Aorta (tissue), 5 donors: ENCODE results near the gene SLC25A2. TPM values are rescaled to one million over a fixed set of nuclear protein-coding genes. Genes with fewer than 3 reads are reported as not detected.
A peak's percentile ranks its signal among the peaks of the same experiment; 100 is the strongest.
"Not testable (repeated sequence)": the region's sequence is repeated elsewhere in the genome, so short reads cannot be mapped to it uniquely, and the experiment has no call there.

Experiments used
- ATAC-seq: fragments of 200-7000 bp; cut with Tn5 transposase; one replicate; pipeline ENCODE4 v1.9.1; 2022; ENCODE audit warnings: moderate library complexity; ENCODE audit not compliant: low FRiP score
- DNase-seq, 2 donors: peaks; one replicate each; pipeline ENCODE4 v3.0.0-alpha.2; 2020
- H3K27ac ChIP-seq, 2 donors: one replicate each; pipeline ENCODE4 v1.5.1; 2013; ENCODE audit warnings: low read length in 2 of 2, mild to moderate bottlenecking in 2 of 2, moderate library complexity in 2 of 2, control low read depth in 1 of 2, inconsistent platforms in 1 of 2, low read depth in 1 of 2
- H3K27me3 ChIP-seq, 2 donors: one replicate each; pipeline ENCODE4 v1.6.1; 2013; ENCODE audit warnings: control low read depth in 1 of 2, low read length in 1 of 2, mild to moderate bottlenecking in 1 of 2, moderate library complexity in 1 of 2; ENCODE audit not compliant: insufficient read depth in 2 of 2, control insufficient read depth in 1 of 2
- H3K36me3 ChIP-seq, 2 donors: one replicate each; pipeline ENCODE4 v1.6.1; 2013; ENCODE audit warnings: control low read depth in 1 of 2, low read length in 1 of 2, mild to moderate bottlenecking in 1 of 2; ENCODE audit not compliant: insufficient read depth in 2 of 2, control insufficient read depth in 1 of 2
- H3K4me1 ChIP-seq, 2 donors: one replicate each; pipeline ENCODE4 v1.6.1; 2013; ENCODE audit warnings: low read length in 2 of 2, control low read depth in 1 of 2, mild to moderate bottlenecking in 1 of 2, moderate library complexity in 1 of 2; ENCODE audit not compliant: insufficient read depth in 2 of 2, control insufficient read depth in 1 of 2
- H3K4me3 ChIP-seq, 2 donors: one replicate each; pipeline ENCODE4 v1.5.1; 2013; ENCODE audit warnings: low read length in 2 of 2, control low read depth in 1 of 2, mild to moderate bottlenecking in 1 of 2
- H3K9me3 ChIP-seq: one replicate; pipeline ENCODE4 v1.6.1; 2013; ENCODE audit warnings: mild to moderate bottlenecking, low read length; ENCODE audit not compliant: control insufficient read depth
- WGBS, 2 donors: extraction: QIAGEN DNeasy Blood & Tissue Kit; methylation state at CpG; one replicate each; pipeline ENCODE4 v1.1.7; 2013; 5-methylcytosine and 5-hydroxymethylcytosine counted together
- intact Hi-C, 2 donors: fragments of 100-400 bp; cut with DNase I; formaldehyde crosslinking; loops; one replicate each; pipeline versions ENCODE4 v1.14.2 to v1.15.0; 2022
- polyA plus RNA-seq, 2 donors: library from polyadenylated mRNA; stranded (reverse); fragments of 200-250 nt; gene quantifications; one replicate each; pipeline ENCODE4 v1.2.3, GENCODE V29; 2013
- total RNA-seq, 2 donors: library from RNA; stranded (reverse); fragmentation: NEBNext Ultra II Directional; extraction: Animal tissue kit (Norgen Biotek cat#: 25700); gene quantifications; one replicate each; pipeline ENCODE4 v1.2.1, GENCODE V29; 2021
- donor health status: healthy with polysubstance abuse.
- donor health status: Bipolar disorder and iron deficiency.
- donor health status: DM: no; HTN: no; CAD: no.
- donor health status: DM: no; HTN: no; CAD: no.
- donor health status: DM: yes; HTN: yes; CAD: no.

SLC25A2 gene
- total and polyA plus RNA-seq, 4 donors = 0.69 to 1.1 TPM; not detected in 2

GRCh38 chr5:141340781-141341354 lies 37.0 kb upstream of the SLC25A2 start:
- DNase-seq, H3K27ac ChIP-seq, H3K27me3 ChIP-seq, H3K36me3 ChIP-seq, ATAC-seq, intact Hi-C loops, H3K4me1 ChIP-seq: not testable (repeated sequence)
- peak overlapping the region in 1 of 2 donors; percentile 15 for H3K4me3 ChIP-seq
- WGBS, 2 donors = 38 to 57% methylated on average over 30 to 45 of the region's 45 CpGs
- H3K9me3 ChIP-seq = peaks cover 38% of the 10 kb centered on the region

DNA sequence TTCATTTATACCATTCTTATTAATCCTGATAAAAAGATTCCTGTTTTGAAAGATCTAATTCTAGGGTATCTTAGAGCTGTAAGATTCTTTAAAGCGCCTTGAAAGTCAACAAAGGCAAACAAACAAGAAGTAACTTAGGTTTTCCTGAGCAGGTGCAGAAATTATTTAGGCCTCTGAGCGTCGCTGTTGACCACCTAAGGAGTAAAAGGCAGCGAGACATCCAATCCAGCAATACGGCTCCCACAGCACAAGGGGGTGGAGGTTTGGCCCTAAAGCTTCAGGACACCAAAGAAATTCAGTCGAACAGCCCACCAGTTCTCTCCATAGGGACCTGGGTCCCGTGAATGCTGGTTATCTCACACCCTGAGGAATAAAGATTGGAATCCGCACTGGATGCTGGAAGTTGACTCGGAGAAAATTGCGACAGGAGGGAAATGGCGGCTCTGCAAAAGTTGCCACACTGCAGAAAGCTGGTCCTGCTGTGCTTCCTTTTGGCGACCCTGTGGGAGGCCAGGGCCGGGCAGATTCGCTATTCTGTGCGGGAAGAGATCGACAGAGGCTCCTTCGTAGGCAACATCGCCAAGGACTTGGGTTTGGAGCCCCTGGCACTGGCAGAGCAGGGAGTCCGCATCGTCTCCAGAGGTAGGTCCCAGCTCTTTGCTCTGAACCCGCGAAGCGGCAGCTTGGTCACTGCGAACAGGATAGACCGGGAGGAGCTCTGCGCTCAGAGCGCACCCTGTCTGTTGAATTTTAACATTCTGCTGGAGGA lies 34.9 kb upstream of the SLC25A2 start, which contains the start of gene PCDHGA2:
PCDHGA2 (plus strand) TSS at position 223 of the 769 bp plus-strand sequence.
- peak; percentile 68 for ATAC-seq
- intact Hi-C loops = loop anchor here in 1 of 2 donors (5.0 kb wide), 1 partner anchor 224 kb away; no protein-coding TSS in a partner anchor
- peaks cover 0 to 1% of the 10 kb centered on the region in 2 donors for H3K27me3 ChIP-seq
- H3K4me3 ChIP-seq = no peak within 1 kb of the TSS
- H3K9me3 ChIP-seq = peaks cover 26% of the 10 kb centered on the region
- H3K4me1 ChIP-seq = no peaks in the 10 kb centered on the region
- no peak within 1 kb of the TSS for H3K27ac ChIP-seq
- H3K36me3 ChIP-seq = no peaks in the 10 kb centered on the region
- 4 to 9% methylated on average over 27 of the region's 27 CpGs for WGBS, 2 donors
- DNase-seq = no peak

DNA sequence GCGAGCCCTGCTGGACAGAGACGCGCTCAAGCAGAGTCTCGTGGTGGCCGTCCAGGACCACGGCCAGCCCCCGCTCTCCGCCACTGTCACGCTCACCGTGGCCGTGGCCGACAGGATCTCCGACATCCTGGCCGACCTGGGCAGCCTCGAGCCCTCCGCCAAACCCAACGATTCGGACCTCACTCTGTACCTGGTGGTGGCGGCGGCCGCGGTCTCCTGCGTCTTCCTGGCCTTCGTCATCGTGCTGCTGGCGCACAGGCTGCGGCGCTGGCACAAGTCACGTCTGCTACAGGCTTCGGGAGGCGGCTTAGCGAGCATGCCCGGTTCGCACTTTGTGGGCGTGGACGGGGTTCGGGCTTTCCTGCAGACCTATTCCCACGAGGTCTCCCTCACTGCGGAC lies 28.7 kb upstream of the SLC25A2 start:
- DNase-seq, H3K36me3 ChIP-seq, H3K4me1 ChIP-seq, ATAC-seq, intact Hi-C loops, H3K4me3 ChIP-seq, H3K27me3 ChIP-seq, H3K27ac ChIP-seq: not testable (repeated sequence)
- H3K9me3 ChIP-seq = peaks cover 28% of the 10 kb centered on the region
- 23 to 32% methylated on average over 33 to 39 of the region's 39 CpGs for WGBS, 2 donors

DNA sequence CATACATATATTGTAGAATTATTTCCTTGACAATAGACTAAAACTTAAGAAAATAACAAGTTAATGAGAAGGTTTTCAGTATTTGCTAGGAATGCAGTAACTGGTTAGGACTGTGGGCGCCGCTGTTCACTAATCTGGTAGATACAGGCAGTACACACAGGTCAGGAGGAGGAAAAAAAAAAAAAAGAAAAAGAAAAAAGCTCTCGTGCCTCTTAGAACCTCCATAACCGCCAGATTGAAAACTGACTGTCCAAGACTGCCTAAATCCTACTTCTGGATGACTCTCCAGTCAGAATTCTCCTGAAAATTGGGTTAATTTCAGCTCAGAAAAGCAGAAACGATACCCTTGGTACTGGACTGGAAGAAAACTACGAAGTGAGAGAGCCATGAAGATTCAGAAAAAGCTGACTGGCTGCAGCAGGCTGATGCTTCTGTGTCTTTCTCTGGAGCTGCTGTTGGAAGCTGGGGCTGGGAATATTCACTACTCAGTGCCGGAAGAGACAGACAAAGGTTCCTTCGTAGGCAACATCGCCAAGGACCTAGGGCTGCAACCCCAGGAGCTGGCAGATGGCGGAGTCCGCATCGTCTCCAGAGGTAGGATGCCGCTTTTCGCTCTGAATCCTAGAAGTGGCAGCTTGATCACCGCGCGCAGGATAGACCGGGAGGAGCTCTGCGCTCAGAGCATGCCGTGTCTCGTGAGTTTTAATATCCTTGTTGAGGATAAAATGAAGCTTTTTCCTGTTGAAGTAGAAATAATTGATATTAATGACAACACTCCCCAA lies 26.6 kb upstream of the SLC25A2 start, which contains the start of gene PCDHGA1:
PCDHGA1 (plus strand) TSS at position 216 of the 782 bp plus-strand sequence.
- ATAC-seq = no peak

DNA sequence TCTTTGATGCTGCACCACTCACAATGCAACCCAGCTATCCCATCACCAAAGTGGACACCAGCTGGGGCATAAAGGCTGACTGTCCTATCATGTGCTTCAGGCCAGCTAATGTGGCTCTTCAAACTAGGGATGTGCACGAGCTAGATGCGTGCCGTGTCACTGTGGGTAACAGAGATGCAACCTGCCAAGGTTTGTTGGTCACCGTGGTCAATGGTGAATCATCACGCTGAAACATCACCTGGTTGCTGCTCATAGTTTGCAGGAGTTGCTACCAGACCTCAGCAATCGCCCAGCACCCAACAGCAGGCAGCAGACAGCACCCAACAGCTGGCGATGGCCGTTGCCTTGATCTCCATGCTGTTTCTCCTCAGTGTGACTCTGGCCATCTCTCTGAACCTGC lies 24.4 kb upstream of the SLC25A2 start:
- H3K4me3 ChIP-seq = no peak overlapping the region
- H3K36me3 ChIP-seq = no peaks in the 10 kb centered on the region
- DNase-seq (no peak), ATAC-seq (no peak)
- intact Hi-C loops = loop anchor here in 1 of 2 donors (10.0 kb wide), 1 partner anchor 83 kb away; the partner anchor contains the start of gene PCDHB15
- H3K9me3 ChIP-seq = peaks cover 24% of the 10 kb centered on the region
- peaks cover 0 to 2% of the 10 kb centered on the region in 2 donors for H3K27me3 ChIP-seq
- 79 to 85% methylated on average over 8 of the region's 8 CpGs for WGBS, 2 donors
- H3K4me1 ChIP-seq = no peaks in the 10 kb centered on the region
- no peak overlapping the region for H3K27ac ChIP-seq

More for the DNA sequence above, 26.6 kb upstream of the SLC25A2 start, which contains the start of gene PCDHGA1:
- intact Hi-C loops = no loop called here
- peaks cover 0 to 2% of the 10 kb centered on the region in 2 donors for H3K27me3 ChIP-seq
- no peaks in the 10 kb centered on the region for H3K4me1 ChIP-seq
- 17 to 23% methylated on average over 21 of the region's 21 CpGs for WGBS, 2 donors
- H3K36me3 ChIP-seq = no peaks in the 10 kb centered on the region
- H3K27ac ChIP-seq = no peak within 1 kb of the TSS
- no peak within 1 kb of the TSS for H3K4me3 ChIP-seq
- no peak for DNase-seq
- peaks cover 28% of the 10 kb centered on the region for H3K9me3 ChIP-seq

DNA sequence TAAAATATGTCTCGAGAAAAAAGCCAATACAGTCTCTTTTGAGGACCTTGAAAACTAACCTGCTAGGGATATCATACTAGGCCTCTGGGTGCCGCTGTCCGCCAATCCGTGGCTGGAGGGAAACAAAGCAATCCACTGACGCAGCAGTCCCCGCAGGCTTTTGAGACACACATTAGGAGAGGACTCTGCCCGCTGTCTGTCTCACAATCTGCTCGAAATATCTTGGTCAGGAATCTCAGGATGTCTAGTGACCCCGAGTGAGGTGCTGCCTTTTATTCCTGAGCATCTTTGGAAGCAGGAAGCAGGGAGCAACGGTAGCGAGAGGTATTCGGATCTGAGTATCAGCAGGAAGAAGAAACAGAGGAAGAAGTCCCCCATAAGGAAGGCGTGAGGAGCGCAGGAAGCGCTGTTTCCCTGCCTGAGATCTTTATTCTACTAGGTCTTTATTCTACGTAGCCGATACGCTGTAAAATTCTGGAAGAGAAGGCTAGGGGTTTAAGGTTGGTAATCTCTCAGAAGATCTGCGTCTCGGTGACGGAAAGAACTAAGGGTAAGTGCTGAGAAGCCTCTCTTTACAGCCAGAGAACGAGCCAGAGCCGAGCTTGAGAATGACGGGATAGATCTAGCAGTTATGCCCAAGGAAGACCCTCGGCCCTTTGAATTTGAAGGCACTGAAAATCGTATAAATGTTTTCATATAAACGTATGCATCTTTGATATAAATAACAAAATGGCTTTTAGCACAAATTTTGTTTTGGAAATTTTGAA lies 22.4 kb upstream of the SLC25A2 start:
- DNase-seq = peak; percentile 81 to 83
- Histone ChIP-seq H3K4me3 (peak overlapping the region; percentile 28 to 52), H3K27me3 (no peaks in the 10 kb centered on the region), H3K9me3 (peaks cover 14% of the 10 kb centered on the region), H3K27ac (no peak overlapping the region), H3K36me3 (no peaks in the 10 kb centered on the region), H3K4me1 (peaks cover 0 to 2% of the 10 kb centered on the region in 2 donors)
- 7 to 9% methylated on average over 27 of the region's 27 CpGs for WGBS, 2 donors
- ATAC-seq = peak; percentile 68
- intact Hi-C loops = loop anchor here in 1 of 2 donors (10.0 kb wide), 1 partner anchor 81 kb away; the partner anchor contains the start of gene PCDHB15

GRCh38 chr5:141322261-141322660 lies 18.4 kb upstream of the SLC25A2 start:
- Histone ChIP-seq H3K27me3 (no peaks in the 10 kb centered on the region), H3K4me1 (peaks cover 0 to 2% of the 10 kb centered on the region in 2 donors), H3K27ac (no peak overlapping the region), H3K9me3 (peaks cover 8% of the 10 kb centered on the region), H3K4me3 (no peak overlapping the region), H3K36me3 (peaks cover 1 to 5% of the 10 kb centered on the region in 2 donors)
- intact Hi-C loops = loop anchor here (5.0 to 10.0 kb wide), 2 partner anchors 77 to 240 kb away; partner anchors contain the start of gene PCDHB15 (in 1 of the 2)
- ATAC-seq (no peak), DNase-seq (no peak)
- 85 to 91% methylated on average over 3 of the region's 3 CpGs for WGBS, 2 donors
